GM21423 (cell line): Measurements from ENCODE around the gene PNMA1.

ENCODE experiments used
- ATAC-seq: cut with Tn5 transposase; IDR thresholded peaks from one replicate; pipeline ENCODE4 v1.9.1; 2021; ENCODE audit warnings: mild to moderate bottlenecking, moderate library complexity; ENCODE audit not compliant: unreplicated experiment

The PNMA1 gene

GRCh38 chr14:73678698-73679097, 35.5 kb downstream of the PNMA1 start:
- no peak for ATAC-seq

GRCh38 chr14:73674986-73675385, 39.2 kb downstream of the PNMA1 start:
- no peak for ATAC-seq

GRCh38 chr14:73667854-73668253, 46.3 kb downstream of the PNMA1 start:
- ATAC-seq = no peak

GRCh38 chr14:73666583-73666982, 47.6 kb downstream of the PNMA1 start:
- ATAC-seq = no peak

- no peak for ATAC-seq
Observed at GRCh38 chr14:73665130-73665529, 49.1 kb downstream of the PNMA1 start.

GRCh38 chr14:73663548-73664212, 50.5 kb downstream of the PNMA1 start:
- ATAC-seq = no peak

- ATAC-seq = no peak
Observed at GRCh38 chr14:73662487-73662943, 51.7 kb downstream of the PNMA1 start.

GRCh38 chr14:73661872-73662271, 52.3 kb downstream of the PNMA1 start:
- no peak for ATAC-seq
